AG20443 (cell line): Measurements from ENCODE around the gene PDX1.

Experiments used
- DNase-seq: peaks from one replicate; pipeline ENCODE4 v3.0.0; 2012; ENCODE audit warnings: low spot score, mixed read lengths

Gene PDX1

DNA sequence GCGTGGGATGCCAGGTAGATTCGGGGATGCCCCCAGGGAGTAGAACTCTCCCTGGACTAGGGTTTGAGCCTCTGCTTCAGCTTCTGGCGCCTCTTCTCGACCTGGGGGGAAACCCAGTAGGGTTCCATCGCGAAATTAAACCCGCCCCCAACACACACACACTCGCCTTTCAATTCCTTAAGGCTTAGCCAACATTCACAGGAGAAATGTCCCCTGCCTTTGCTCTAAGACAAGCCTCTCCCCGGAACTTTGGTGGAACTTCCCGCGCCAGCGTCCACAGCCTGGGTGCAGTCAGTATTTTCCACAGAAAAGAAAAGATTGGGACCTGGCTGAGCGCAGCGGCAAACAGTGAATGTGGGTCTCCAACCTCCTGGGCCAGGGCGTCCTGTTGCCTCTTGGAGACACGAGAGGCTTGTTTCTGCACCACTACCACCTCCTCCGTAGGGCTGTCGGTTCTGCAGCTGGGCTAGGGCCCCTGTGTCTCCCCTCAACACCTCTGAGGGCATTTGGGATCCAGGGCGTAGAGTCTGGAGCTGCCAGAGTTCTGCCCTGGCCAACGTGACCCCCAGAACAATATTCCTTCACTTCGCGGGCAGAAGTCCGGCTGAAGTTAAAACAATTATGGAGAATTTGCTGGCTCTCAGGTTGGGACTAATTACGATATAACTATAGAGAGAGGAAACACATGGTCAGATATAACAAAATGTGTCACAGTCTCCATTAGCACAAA is 3.2 kb downstream of the PDX1 start:
- DNase-seq = no peak

DNA sequence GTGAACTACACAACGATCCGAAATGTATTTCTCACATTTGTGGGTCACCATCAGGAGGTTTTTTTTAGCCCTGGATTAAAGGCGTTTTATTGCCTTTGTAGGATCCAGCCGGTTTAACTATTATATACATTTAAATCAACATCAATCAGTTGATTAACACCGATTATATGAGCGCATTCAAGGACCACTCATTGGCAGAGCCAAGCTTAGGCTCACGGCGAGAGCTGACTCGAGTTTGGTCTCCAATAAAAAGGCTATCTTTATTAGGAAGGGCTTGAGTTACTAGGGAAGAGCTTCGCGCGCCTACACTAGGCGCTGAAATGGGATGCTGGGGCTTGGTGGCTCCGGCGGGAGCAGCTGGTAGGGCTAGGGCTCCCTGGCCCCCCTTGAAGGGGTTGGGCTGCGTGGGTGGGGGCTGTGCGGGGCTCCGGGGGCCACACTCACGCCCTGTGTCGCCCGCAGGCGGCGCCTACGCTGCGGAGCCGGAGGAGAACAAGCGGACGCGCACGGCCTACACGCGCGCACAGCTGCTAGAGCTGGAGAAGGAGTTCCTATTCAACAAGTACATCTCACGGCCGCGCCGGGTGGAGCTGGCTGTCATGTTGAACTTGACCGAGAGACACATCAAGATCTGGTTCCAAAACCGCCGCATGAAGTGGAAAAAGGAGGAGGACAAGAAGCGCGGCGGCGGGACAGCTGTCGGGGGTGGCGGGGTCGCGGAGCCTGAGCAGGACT is 4.2 kb downstream of the PDX1 start:
- no peak for DNase-seq

DNA sequence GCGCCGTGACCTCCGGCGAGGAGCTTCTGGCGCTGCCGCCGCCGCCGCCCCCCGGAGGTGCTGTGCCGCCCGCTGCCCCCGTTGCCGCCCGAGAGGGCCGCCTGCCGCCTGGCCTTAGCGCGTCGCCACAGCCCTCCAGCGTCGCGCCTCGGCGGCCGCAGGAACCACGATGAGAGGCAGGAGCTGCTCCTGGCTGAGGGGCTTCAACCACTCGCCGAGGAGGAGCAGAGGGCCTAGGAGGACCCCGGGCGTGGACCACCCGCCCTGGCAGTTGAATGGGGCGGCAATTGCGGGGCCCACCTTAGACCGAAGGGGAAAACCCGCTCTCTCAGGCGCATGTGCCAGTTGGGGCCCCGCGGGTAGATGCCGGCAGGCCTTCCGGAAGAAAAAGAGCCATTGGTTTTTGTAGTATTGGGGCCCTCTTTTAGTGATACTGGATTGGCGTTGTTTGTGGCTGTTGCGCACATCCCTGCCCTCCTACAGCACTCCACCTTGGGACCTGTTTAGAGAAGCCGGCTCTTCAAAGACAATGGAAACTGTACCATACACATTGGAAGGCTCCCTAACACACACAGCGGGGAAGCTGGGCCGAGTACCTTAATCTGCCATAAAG is 4.8 kb downstream of the PDX1 start:
- no peak for DNase-seq

DNA sequence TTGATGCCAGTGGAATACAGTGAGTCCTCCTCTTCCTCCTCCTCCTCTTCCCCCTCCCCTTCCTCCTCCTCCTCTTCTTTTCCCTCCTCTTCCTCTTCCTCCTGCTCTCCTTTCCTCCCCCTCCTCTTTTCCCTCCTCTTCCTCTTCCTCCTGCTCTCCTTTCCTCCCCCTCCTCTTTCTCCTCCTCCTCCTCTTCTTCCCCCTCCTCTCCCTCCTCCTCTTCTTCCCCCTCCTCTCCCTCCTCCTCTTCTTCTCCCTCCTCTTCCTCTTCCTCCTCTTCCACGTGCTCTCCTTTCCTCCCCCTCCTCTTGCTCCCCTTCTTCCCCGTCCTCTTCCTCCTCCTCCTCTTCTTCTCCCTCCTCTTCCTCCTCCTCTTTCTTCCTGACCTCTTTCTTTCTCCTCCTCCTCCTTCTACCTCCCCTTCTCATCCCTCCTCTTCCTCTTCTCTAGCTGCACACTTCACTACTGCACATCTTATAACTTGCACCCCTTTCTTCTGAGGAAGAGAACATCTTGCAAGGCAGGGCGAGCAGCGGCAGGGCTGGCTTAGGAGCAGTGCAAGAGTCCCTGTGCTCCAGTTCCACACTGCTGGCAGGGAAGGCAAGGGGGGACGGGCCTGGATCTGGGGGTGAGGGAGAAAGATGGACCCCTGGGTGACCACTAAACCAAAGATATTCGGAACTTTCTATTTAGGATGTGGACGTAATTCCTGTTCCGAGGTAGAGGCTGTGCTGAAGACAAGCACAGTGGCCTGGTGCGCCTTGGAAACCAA is 5.6 kb downstream of the PDX1 start:
- DNase-seq = no peak

DNA sequence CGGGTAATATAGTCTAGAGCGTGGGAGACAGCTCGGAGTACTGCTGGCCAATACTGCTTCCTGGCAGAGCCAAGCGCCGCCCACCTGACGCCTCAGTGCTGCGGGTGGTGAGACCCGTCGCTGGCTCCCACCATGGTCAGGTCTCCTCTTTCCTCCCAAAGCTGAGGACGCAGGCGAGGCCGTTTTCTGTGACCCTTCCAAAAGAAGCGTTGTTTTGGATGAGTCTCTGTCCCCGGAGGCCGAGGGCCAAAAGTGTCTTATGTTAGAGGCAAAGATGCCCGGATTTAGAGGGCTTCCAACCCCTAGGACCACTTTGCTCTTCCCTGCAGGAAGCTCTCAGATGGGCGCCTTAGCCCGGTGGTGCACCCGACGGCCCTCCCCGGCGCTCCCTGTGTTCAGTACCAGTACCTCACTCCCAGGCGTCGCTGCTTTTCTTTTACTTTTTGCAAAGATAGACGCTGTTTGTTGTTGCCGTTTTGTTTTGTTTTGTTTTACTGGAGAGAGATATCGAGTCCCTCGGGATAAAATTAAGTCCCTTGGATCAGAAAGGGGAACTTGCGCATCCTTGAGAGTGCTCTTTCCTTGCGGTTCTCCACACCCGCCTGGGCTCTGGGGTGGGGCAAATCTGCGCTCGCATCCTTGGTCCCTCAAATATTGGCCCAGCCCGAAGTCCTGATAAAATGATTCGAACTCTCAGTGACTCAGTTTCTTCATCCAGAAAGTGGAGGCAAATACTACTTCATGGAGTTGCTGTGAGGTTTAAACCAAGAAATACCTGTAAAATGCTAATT is 7.0 kb downstream of the PDX1 start:
- DNase-seq = no peak

DNA sequence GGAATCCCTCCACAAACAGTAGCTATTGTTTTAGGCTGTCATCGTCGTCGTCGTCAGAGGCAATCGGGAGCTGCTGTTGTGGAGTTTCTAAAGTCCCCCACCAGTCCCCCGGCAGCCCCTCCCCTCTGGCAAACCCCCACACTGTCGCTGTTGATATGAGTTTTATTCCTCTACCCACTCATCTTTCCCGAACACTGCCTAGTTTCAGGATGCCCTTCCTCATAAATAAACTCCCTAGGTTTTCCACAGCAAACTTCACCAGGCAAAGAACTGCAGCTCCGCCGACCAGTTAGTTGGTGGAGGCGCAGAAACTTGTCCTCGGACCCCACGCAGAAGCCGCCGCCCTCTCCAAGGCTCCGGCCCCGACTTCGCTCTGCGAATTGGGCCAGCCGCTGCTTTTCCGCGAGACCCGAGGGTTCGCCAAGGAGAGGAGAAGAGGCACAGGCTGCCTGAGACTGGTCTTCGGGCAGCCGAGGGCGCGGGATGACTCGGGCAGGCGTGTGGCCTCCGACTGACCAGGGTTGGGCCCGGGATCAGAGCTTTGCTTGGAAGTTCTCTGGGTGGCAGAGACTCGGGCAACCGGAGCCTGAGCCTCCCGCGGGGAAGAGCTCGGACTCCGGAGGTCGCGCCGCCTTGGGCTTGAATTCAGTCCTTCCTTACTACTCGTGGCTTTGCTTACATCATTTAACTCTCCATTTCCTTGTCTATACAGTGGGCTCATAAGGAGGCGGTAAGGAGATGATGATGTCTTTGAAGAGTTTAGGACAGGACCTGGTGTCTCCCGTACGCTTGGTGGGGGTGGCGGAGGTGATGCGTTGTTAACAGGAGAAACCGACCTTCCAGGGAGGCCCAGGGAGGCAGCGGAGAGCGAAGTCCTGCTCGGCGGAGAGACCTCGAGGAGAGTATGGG is 7.9 kb downstream of the PDX1 start:
- no peak for DNase-seq

DNA sequence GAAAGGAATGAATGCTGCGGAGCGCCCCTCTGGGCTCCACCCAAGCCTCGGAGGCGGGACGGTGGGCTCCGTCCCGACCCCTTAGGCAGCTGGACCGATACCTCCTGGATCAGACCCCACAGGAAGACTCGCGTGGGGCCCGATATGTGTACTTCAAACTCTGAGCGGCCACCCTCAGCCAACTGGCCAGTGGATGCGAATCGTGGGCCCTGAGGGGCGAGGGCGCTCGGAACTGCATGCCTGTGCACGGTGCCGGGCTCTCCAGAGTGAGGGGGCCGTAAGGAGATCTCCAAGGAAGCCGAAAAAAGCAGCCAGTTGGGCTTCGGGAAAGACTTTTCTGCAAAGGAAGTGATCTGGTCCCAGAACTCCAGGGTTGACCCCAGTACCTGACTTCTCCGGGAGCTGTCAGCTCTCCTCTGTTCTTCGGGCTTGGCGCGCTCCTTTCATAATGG is 8.6 kb downstream of the PDX1 start:
- DNase-seq = no peak

DNA sequence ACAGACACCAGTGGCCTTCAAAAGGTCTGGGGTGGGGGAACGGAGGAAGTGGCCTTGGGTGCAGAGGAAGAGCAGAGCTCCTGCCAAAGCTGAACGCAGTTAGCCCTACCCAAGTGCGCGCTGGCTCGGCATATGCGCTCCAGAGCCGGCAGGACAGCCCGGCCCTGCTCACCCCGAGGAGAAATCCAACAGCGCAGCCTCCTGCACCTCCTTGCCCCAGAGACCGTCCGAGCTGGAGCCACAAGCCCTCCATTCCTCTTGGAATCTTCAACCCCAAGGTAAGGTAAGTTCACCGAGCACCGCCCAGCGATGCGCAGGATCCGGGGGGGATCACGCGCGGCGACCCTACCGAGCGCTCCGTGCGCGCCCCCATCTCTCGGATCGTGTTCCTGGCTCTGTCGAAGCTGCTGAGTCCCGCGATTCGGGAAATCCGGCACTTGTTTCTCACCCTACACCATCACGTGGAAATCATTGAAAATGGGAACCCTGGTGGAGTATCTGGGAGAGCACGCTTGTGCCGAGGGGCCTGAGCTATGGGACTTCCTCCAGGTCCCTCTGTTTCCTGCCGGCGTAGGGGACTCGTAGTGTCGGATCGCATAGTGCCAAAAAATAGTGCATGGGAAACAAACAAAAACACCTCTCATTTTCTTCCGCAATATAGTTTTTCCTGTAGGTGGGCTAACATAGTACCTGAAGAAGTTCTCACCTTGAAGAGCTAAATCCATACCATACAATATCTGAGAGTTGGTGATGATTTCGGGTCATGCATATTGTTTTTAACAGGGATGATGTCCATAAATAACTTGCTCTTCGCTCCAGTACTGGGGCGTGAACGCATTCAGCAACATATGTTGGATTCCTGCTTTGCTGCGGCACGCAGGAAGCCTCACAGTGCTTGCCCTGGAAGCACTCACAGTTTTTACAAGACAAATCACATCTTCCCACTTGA is 9.3 kb downstream of the PDX1 start:
- DNase-seq = no peak

DNA sequence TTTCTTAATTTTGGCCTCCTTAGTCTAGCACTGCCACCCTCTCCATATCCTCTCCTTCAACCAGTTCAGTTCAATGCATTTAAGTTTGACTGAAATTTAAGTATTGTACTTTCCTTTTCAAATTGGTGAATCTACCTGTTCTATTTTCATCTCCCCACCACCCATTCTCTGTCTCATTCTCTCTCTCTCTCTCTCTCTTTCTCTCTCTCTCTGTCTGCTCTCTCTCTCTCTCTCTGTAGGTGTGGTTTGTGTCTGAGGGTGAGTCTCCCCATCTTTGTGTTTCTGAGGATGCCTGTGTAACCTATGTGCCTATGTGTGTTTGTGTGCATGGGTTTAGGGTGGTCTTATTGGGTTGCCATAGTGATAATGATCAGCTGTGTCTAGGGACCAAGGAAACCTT is 10.1 kb downstream of the PDX1 start:
- DNase-seq = no peak

DNA sequence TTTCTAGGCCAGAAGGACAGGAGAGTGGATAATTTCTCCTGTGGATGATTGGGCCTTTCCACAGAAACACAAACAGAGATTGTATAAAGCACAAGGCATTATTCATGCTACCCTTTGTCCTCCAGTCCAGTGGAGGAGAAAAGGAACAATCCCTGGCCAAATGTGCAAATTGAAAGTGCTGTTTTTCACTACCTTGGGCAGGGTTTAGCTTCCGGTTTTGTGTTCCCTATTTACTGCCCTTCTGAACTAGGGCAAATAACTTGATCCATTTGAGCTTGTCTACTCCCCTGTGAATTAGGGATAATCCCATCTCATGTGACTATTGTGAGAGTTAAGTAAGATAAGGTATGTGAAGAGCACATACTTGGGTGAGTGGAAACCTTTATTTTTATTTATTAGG is 13.3 kb downstream of the PDX1 start:
- no peak for DNase-seq

DNA sequence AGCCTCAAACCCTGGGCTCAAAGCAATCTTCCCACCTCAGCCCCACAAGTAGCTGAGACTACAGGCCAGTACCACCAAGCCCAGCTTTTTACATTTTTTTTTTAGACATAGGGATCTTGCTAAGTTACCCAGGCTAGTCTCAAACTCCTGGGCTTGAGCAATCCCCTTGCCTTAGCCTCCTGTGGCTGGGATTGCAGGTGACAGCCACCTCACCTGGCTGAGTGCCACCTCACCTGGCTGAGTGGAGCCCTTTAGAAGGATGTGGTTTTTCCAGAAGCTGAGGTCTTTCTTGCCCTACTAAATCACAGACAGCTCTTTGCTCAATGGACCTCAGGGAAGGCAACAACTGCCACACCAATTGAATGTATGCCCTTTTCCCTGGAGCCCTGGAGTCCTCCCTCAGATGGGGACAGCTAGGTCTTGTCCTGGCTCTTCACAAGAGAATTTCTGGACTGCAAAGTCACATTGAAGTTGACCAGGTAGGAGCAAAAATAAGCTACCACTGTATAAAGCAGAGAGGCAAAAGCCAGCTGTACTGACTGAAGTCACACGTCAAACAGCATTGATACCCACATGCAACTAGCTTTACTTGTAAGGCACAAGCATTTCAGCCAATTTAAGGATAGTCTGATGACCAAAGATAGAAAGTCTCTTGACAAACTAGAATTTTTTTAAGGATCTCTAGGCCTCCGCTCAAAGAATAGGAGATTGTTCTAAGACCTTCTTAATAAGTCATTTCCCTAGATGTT is 14.0 kb downstream of the PDX1 start:
- DNase-seq = no peak

DNA sequence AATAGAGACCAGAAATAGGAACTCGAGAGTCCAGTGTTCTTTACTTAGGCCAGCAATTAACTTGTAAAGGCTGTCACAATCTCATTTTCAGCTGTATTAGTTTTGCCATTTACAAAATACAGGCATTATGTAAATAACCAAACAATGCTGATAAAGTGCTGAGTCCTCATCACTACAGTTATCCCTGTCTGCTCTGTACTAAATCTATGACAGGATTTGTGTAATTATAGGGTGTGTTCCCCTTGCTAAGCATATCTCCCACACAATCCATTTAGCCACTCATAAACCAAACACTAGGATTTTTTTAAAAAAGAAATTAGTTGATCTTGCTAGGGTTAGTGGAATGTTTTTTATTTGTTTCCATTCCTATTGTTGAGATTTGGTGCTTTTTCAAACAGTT is 23.2 kb downstream of the PDX1 start:
- no peak for DNase-seq

DNA sequence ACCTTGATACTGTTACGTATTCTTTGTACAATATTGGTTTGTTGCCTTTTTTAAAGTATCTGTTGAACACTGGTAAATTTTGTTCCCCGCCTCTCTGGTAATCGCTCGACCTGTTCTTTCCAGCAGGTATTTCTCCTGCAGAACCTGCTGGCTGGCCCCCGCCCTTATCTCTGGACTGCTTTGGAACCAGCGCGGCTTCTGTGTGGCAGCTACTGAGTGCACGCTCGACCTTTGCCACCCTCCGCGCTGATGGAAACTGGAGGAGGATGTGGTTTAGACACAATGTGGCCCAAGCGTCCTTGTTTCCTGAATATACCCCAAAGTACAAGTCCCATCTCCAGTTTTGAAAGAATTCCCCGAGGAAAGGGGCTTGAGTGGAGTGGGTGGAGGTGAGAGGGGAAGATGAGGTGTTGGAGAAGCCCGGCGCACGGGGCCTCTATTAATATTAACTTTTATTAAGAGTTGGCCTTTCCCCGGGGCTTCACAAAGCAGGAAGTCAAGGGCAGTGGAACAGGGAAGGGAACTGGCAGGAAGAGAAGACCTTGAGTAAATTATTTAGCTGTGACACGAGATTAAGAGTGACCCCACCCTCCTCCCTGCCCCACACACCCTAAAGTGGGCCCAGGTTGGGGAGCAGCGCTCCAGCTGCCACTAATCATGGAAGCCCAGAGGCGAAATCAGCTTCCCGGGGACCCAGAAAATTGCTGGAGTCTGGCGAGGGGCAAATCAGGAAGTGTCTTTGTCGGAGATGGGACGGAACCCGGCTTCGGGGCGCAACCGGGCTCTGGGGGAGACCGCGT is 33.3 kb downstream of the PDX1 start:
- no peak for DNase-seq

DNA sequence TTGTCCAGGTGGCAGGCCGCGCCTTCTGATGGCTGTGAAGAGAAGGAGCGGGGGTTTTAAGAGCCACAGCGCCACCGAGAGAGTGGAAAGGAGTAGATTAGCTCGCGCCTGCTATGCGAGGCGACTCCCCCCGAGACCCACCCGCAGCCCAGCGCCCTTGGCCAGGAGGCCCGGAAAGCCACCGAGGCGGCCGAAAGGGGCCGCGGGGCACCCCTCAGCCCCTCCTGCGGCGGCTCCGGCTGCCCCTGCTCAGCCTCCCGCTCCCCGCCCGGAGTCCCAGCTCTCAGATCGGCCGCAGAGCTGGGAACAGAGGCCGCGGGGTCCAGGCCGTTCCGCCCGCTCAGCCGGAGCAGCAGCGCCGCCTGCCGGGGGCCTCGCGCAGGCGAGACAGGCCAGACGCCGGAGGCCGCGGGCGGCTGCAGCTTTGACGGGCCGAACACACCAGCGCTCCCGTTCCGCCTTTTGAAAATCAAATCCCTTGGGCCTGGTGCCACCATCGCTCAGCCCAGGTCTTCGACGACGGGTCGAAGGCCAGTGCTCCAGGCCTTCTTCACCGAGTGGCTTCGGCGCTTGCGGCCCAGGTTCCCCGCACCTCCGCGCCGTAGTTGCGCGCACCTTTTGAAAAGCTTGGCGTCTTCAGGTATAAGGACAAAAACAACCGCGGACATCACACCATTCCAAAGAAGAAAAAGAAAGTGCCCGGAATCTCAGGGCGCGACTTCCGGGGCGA is 34.0 kb downstream of the PDX1 start:
- DNase-seq = peak; percentile 95

DNA sequence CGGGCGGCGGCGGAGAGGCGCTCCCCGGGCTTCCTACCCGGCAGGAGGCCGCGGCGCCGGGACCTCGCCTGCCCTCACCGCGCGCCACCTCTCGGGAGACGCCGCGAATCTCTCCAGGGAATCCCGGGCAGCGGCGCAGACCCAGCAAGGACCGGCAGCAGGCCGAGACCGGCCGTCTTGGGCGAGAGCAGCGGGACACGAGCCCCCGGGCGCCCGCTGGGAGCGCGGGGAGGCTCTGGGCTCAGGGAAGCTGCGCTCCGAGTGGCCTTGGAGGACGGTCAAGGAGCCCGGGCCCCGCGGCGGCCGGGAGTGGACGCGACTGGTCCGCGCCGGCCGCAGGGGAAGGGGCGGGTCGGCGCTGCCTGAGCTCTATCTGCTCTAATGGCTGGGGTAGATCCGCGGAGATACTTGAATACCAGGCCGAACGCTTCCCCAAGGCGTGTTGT is 34.6 kb downstream of the PDX1 start:
- DNase-seq = no peak

DNA sequence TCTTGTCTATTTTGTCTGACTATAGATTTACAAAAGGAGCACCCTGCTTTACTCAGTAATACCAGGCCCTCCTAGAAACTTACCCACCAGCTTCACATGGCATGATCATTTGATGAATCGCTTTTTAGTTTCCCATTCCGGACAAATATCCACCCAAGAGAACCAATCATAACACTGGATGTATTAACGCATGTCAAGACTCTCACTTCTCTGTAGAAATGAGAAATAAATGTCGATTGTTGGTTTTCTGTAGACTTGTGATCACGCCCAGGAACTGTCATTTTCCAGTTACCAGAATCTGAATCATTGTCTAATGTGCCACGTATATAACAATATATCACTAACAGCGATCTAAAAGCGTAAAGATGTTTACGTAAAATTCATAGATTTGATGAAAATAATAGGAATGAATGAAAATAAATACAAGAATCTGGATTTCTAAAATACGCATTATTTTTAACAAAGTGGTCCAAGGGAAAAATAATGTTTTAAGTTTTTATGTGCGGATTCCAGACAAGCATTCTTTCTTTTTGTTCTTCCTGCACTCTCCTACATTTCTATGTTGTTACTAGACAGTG is 35.3 kb downstream of the PDX1 start:
- no peak for DNase-seq
